HG02852 (cell line): ENCODE data around the gene SLC12A9.
A peak's percentile ranks its signal among the peaks of the same experiment; 100 is the strongest.

Experiments
- ATAC-seq: cut with Tn5 transposase; IDR thresholded peaks from one replicate; pipeline ENCODE4 v1.9.1; 2021; ENCODE audit warnings: mild to moderate bottlenecking, moderate library complexity; ENCODE audit not compliant: unreplicated experiment

SLC12A9 gene

DNA sequence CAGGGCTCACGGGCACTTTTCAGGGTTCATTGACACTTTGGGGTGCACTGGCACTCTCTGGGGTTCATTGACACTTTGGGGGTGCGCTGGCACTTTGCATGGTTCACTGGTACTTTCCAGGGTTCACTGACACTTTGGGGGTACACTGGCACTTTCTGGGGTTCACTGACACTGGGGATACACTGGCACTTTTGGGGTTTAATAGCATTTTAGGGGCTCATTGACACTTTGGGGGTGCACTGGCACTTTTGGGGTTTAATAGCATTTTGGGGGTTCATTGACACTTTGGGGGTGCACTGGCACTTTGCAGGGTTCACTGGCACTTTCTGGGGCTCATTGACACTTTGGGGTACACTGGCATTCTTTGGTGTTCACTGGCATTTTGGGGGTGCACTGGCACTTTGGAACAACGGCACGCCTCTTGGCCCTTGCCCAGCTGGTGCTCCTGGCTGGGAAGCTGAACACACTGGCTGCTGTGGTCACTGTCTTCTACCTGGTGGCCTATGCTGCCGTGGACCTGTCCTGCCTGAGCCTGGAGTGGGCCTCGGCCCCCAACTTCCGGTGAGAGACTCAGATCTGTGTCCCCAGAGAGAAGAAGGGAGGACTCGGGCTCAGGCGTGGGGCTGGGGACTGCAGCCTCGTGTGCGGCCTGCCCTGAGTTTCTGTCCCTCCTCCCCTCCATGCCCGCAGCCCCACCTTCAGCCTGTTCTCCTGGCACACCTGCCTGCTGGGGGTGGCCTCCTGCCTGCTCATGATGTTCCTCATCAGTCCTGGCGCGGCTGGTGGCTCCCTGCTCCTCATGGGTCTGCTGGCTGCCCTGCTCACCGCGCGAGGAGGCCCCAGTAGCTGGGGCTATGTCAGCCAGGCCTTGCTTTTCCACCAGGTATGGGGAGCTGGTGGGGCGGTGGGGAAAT, 8.4 kb downstream of the SLC12A9 start:
- no peak for ATAC-seq

- ATAC-seq: no peak
Observed at GRCh38 chr7:100861616-100861985, 9.1 kb downstream of the SLC12A9 start.

GRCh38 chr7:100863406-100863950, 11.0 kb downstream of the SLC12A9 start:
- ATAC-seq: no peak

GRCh38 chr7:100864263-100864845, 11.8 kb downstream of the SLC12A9 start:
- no peak for ATAC-seq

- ATAC-seq: no peak
Observed at GRCh38 chr7:100865372-100865911, 12.9 kb downstream of the SLC12A9 start.

GRCh38 chr7:100865938-100866728, 13.6 kb downstream of the SLC12A9 start:
- no peak for ATAC-seq

- ATAC-seq: no peak
Observed at GRCh38 chr7:100866729-100867039, 14.2 kb downstream of the SLC12A9 start.

- peak; percentile 54 for ATAC-seq
Observed at GRCh38 chr7:100867040-100867775, 14.7 kb downstream of the SLC12A9 start, which contains the start of gene TRIP6. TRIP6 (plus strand) TSS chr7:100867387; CDS start chr7:100867498, 111 bp downstream.

GRCh38 chr7:100867776-100868485, 15.4 kb downstream of the SLC12A9 start:
- peak; percentile 17 for ATAC-seq

DNA sequence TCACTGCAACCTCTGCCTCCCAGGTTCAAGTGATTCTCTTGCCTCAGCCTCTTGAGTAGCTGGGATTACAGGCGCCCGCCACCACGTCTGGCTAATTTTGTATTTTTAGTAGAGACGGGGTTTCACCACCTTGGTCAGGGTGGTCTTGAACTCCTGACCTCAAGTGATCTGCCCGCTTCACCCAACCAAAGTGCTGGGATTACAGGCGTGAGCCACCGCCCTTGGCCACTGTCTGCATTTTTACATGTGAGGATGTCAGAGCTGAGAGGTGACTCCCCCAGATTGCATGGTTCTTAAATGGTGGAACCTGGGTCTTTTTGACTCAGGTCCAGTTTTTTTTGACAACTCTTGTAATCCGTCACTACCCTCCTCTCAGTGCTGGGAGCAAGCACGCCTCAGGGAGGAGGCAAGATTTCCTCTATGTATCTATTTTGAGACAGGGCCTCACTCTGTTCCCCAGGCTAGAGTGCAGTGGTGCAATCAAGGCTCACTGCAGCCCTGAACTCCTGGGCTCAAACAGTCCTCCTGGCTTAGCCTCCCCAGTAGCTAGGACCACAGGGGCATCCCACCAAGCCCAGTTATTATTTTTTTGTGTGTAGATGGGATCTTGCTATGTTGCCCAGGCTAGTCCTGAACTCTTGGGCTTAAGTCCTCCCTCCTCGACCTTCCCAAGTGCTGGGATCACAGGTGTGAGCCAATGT, 21.2 kb downstream of the SLC12A9 start:
- no peak for ATAC-seq

- no peak for ATAC-seq
Observed at GRCh38 chr7:100874300-100874576, 21.7 kb downstream of the SLC12A9 start.

DNA sequence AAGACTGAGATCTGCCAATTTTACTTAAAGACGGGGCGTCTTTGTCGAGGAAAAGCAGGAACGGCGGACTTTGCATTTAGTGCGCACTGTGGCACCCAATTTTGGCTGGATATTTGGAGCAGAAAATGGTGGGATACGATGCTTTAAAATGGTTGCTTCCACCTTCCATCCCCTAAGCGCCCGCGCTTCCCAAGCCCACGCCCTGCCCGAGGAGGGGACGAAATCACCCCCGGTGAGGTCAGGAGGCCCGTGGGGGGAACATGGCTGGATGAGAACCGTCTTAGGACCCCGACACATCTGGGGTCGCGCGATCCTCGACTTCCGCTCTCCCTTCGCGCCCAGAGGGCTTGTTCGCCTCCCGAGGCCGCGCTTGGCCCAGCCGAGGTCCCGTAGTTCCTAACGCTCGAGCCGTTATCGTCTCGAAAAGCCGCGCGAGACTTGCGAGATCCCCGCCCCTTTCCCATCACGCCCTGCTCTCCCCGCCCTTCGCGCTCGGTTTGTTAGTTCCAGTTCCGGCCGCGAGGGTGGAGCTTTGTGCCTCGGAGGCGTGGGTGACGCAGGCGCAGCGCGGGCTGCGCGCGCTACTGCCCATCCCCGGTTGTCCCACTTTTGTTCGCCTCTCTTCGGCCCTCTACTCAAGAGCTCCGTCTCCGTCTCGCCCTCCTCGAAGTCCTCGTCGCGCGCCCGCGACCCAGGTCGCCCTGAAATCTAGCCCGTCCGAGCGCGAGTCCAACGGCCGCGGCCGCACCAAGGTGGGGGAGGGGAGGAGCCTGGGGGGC, 22.3 kb downstream of the SLC12A9 start, which contains the start of gene SRRT:
SRRT (plus strand) TSS at position 527 of the 779 bp plus-strand sequence. CDS start 488 bp downstream, outside the sequence.
- peak; percentile 90 for ATAC-seq

- peak; percentile 39 for ATAC-seq
Observed at GRCh38 chr7:100875356-100875751, 22.8 kb downstream of the SLC12A9 start.

DNA sequence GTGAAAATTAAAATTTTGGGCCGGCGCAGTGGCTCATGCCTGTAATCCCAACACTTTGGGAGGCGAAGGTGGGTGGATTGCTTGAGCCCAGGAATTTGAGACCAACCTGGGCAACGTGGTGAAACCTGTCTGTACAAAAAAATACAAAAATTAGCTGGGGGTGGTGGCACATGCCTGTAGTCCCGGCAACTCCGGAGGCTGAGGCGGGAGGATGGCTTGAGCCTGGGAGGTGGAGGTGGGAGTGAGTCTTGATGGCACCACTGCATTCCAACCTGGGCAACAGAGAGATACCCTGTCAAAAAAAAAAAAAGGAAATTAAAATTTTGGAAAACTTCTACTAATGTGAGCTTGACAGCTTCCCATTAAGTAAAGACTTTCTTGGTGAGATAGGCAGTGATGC, 25.5 kb downstream of the SLC12A9 start:
- ATAC-seq: no peak

DNA sequence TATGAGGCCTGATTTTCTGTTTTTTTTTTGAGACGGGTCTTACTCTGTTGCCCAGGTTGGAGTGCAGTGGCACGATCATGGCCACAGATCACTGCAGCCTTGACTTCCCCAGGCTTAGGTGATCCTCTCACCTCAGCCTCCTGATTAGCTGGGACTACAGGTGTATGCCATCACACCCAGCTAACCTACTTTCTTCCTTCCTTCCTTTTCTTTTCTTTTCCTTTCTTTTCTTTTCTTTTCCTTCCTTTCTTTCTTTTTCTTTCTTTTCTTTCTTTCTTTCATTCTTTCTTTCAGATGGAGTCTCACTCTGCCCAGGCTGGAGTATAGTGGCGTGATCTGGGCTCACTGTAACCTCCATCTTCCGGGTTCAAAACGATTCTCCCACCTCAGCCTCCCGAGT, 26.2 kb downstream of the SLC12A9 start:
- ATAC-seq: no peak

GRCh38 chr7:100879685-100880261, 27.3 kb downstream of the SLC12A9 start:
- ATAC-seq: no peak

DNA sequence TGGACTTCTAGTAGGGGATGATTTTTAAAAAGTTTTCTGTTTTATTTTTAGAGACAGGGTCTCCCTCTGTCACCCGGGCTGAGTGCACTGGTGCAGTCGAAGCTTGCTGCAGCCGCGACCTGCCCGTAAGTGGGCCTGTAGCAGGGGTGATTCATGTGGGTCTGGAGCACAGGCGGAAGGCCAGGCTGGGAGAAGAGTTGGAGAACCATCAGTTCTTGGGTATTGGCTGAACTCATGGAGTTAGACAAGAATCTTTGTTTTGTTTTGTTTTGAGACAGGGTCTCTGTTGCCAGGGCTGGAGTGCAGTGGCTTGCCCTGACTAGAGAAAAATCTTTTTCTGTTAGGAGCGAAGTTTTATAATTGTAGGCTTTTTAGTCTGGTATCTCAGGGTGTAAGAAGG, 28.1 kb downstream of the SLC12A9 start:
- ATAC-seq: no peak

DNA sequence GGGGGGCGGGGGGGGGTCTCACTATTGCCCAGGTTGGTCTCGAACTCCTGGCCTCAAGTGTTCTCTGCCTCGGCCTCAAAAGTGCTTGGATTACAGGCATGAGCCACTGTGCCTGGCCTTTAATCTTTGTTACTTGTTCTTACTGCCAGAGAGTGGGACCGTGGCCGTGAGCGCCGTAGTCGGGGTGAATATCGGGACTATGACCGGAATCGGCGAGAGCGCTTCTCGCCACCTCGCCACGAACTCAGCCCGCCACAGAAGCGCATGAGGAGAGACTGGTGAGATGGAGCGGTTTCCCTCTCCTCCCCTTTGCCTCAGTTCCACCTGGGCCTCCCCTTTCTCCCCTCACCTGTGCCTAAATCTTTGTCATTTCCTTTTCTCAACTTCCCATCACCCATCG, 28.6 kb downstream of the SLC12A9 start:
- ATAC-seq: no peak
